MM.1S (cell line): ENCODE results near the gene MYL9.
"Not testable (repeated sequence)": the region's sequence is repeated elsewhere in the genome, so short reads cannot be mapped to it uniquely, and the experiment has no call there.

Source experiments
- CTCF ChIP-seq: fragments of 300-600 bp; sonication (generic); IDR thresholded peaks from 2 replicates; pipeline ENCODE4 v1.5.1; 2016; ENCODE audit warnings: antibody characterized with exemption, low read length, mixed read lengths
- EZH2phosphoT487 ChIP-seq: fragments of 300-600 bp; sonication (generic); IDR thresholded peaks from 2 replicates; pipeline ENCODE4 v1.6.1; 2018; ENCODE audit warnings: antibody characterized with exemption, low read length

GRCh38 chr20:36564726-36565121, 23.4 kb downstream of the MYL9 start:
- TF ChIP-seq CTCF, EZH2phosphoT487: not testable (repeated sequence)
